ENCODE results near the gene GATM.

- TF ChIP-seq CTCF (IDR thresholded peaks at IDR 0.05), result no peak
- no peak for TF ChIP-seq EZH2 (IDR thresholded peaks at IDR 0.05)
Measured at GRCh38 chr15:45341790-45342189, 36.6 kb downstream of the GATM start.
